Uterus (tissue), 2 donors: ENCODE measurements around the gene PLPP1.

Experiments
- CTCF ChIP-seq, 4 experiments: fragments of 200-600 bp in 2 of 4; fragments of 450-650 bp in 2 of 4; sonication (generic) in 2 of 4; IDR thresholded peaks; one replicate each; pipeline ENCODE4 v1.5.1; 2016 to 2019; ENCODE audit warnings: antibody characterized with exemption in 4 of 4, mild to moderate bottlenecking in 2 of 4, moderate library complexity in 1 of 4
- POLR2A ChIP-seq, 2 donors: fragments of 450-650 bp; IDR thresholded peaks; one replicate each; pipeline ENCODE4 v1.6.1; 2016; ENCODE audit warnings: antibody characterized with exemption in 2 of 2, mild to moderate bottlenecking in 1 of 2, moderate library complexity in 1 of 2

GRCh38 chr5:55540525-55540924 lies 5.8 kb upstream of the PLPP1 start:
- TF ChIP-seq CTCF (IDR thresholded peaks at IDR 0.05) (no peak), POLR2A (IDR thresholded peaks at IDR 0.05) (no peak)
